ENCODE measurements around the gene MED16.

Gene MED16

GRCh38 chr19:941292-942132, 48.5 kb upstream of the MED16 start:
- Histone ChIP-seq H3K4me3 (ENCODE audit: insufficient read depth, low read length, poor library complexity, severe bottlenecking) (no peak overlapping the region), H3K27me3 (ENCODE audit: low read length) (no peaks in the 10 kb centered on the region), H3K9ac (ENCODE audit: low read length) (no peak overlapping the region), H2AFZ (ENCODE audit: low read depth, low read length, severe bottlenecking) (no peak overlapping the region), H3K9me2 (replicated peaks; ENCODE audit: insufficient read depth, low read length) (no peaks in the 10 kb centered on the region), H3K4me2 (ENCODE audit: low read depth, low read length, poor library complexity, severe bottlenecking) (peak overlapping the region; percentile 20), H3K27ac (ENCODE audit: low read depth, low read length) (no peak overlapping the region), H3K9me3 (ENCODE audit: insufficient read depth, low read length) (no peaks in the 10 kb centered on the region), H4K20me1 (ENCODE audit: low read depth, low read length) (no peaks in the 10 kb centered on the region), H3F3A (ENCODE audit: insufficient read depth) (no peaks in the 10 kb centered on the region), H3K79me2 (ENCODE audit: insufficient read depth, low read length) (no peaks in the 10 kb centered on the region), H3K36me3 (ENCODE audit: low read length) (no peaks in the 10 kb centered on the region)
- TF ChIP-seq CTCF (IDR thresholded peaks at IDR 0.05; ENCODE audit: insufficient read depth, low read length, poor library complexity, severe bottlenecking) (no peak), EZH2phosphoT487 (conservative IDR thresholded peaks at IDR 0.05; ENCODE audit: low read length) (no peak)

GRCh38 chr19:940591-941291, 47.8 kb upstream of the MED16 start:
- Histone ChIP-seq H3K36me3 (ENCODE audit: low read length) (no peaks in the 10 kb centered on the region), H3K27ac (ENCODE audit: low read depth, low read length) (no peak overlapping the region), H4K20me1 (ENCODE audit: low read depth, low read length) (no peaks in the 10 kb centered on the region), H3K4me3 (ENCODE audit: insufficient read depth, low read length, poor library complexity, severe bottlenecking) (no peak overlapping the region), H3F3A (ENCODE audit: insufficient read depth) (no peaks in the 10 kb centered on the region), H3K9ac (ENCODE audit: low read length) (no peak overlapping the region), H3K4me2 (ENCODE audit: low read depth, low read length, poor library complexity, severe bottlenecking) (peak overlapping the region; percentile 20), H3K9me3 (ENCODE audit: insufficient read depth, low read length) (no peaks in the 10 kb centered on the region), H3K27me3 (ENCODE audit: low read length) (no peaks in the 10 kb centered on the region), H2AFZ (ENCODE audit: low read depth, low read length, severe bottlenecking) (no peak overlapping the region), H3K9me2 (replicated peaks; ENCODE audit: insufficient read depth, low read length) (no peaks in the 10 kb centered on the region), H3K79me2 (ENCODE audit: insufficient read depth, low read length) (no peaks in the 10 kb centered on the region)
- TF ChIP-seq EZH2phosphoT487 (conservative IDR thresholded peaks at IDR 0.05; ENCODE audit: low read length) (no peak), CTCF (IDR thresholded peaks at IDR 0.05; ENCODE audit: insufficient read depth, low read length, poor library complexity, severe bottlenecking) (no peak)

- H3K9me3 ChIP-seq (ENCODE audit: insufficient read depth, low read length) = no peaks in the 10 kb centered on the region
- H3K9ac ChIP-seq (ENCODE audit: low read length) = no peak overlapping the region
- H2AFZ ChIP-seq (ENCODE audit: low read depth, low read length, severe bottlenecking) = no peak overlapping the region
- no peaks in the 10 kb centered on the region for H3K79me2 ChIP-seq (ENCODE audit: insufficient read depth, low read length)
- H3K9me2 ChIP-seq (replicated peaks; ENCODE audit: insufficient read depth, low read length) = no peaks in the 10 kb centered on the region
- TF ChIP-seq EZH2phosphoT487 (conservative IDR thresholded peaks at IDR 0.05; ENCODE audit: low read length) = no peak
- TF ChIP-seq CTCF (IDR thresholded peaks at IDR 0.05; ENCODE audit: insufficient read depth, low read length, poor library complexity, severe bottlenecking) = no peak
- H4K20me1 ChIP-seq (ENCODE audit: low read depth, low read length) = no peaks in the 10 kb centered on the region
- H3K27ac ChIP-seq (ENCODE audit: low read depth, low read length) = no peak overlapping the region
- no peaks in the 10 kb centered on the region for H3F3A ChIP-seq (ENCODE audit: insufficient read depth)
- no peak overlapping the region for H3K4me2 ChIP-seq (ENCODE audit: low read depth, low read length, poor library complexity, severe bottlenecking)
- H3K36me3 ChIP-seq (ENCODE audit: low read length) = no peaks in the 10 kb centered on the region
- H3K27me3 ChIP-seq (ENCODE audit: low read length) = no peaks in the 10 kb centered on the region
- H3K4me3 ChIP-seq (ENCODE audit: insufficient read depth, low read length, poor library complexity, severe bottlenecking) = no peak overlapping the region
Measured at GRCh38 chr19:939922-940321, 46.9 kb upstream of the MED16 start.
